Activated CD8-positive, alpha-beta memory T cell treated with anti-CD3 and anti-CD28 coated beads for 4 hours (primary cell): ENCODE data around the gene ANKRD13B.
A peak's percentile ranks its signal among the peaks of the same experiment; 100 is the strongest.

ENCODE experiments used
- DNase-seq, 2 donors: peaks; one replicate each; pipeline ENCODE4 v3.0.0-alpha.2; 2020; ENCODE audit warnings: low read depth in 2 of 2

The ANKRD13B gene

DNA sequence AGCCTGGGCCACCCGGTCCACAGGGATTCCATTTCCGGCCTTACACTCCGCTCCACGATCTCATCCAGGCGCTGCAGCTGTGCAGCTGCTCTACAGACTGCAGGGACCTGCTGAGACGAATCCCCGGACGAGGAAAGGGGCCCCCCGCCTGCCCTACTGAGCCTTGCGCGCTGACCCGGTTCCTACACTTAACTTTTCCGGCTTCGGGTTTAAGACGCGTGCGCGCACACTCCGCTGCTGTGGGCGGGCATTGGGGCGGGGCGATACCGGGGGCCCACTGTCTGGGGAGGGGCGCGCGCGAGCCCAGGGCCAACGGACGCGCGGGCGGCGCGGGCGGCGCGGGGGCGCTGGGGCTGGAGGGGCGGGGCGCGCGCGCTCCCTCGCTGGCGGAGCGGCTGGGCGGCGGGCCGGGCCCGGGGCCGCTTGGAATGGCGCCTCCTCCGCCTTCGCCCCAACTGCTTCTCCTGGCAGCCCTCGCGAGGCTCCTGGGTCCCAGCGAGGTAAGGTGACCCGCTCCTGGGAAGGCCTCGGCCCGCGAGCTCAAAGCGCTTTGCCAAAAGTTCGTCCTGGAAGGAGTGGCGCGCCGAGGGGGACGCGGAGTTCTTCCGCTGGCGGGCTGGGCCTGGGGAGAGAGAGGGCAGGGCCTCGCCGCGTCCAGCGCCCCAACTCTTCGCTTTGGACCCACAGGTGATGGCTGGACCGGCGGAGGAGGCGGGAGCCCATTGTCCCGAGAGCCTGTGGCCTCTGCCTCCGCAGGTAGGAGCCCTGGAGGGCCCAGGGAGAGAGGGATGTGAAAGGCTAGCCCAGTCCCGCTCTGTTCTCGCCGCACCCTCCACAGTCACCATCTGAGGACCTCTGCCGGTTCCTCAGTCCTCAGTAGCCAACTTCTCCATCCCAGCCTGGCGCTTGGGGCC lies 24.3 kb upstream of the ANKRD13B start, which contains the start of gene TP53I13:
Gene TP53I13 (plus strand): TSS at position 371 of the 914 bp plus-strand sequence. CDS start 58 bp downstream, at position 429.
- peak; percentile 84 for DNase-seq

DNA sequence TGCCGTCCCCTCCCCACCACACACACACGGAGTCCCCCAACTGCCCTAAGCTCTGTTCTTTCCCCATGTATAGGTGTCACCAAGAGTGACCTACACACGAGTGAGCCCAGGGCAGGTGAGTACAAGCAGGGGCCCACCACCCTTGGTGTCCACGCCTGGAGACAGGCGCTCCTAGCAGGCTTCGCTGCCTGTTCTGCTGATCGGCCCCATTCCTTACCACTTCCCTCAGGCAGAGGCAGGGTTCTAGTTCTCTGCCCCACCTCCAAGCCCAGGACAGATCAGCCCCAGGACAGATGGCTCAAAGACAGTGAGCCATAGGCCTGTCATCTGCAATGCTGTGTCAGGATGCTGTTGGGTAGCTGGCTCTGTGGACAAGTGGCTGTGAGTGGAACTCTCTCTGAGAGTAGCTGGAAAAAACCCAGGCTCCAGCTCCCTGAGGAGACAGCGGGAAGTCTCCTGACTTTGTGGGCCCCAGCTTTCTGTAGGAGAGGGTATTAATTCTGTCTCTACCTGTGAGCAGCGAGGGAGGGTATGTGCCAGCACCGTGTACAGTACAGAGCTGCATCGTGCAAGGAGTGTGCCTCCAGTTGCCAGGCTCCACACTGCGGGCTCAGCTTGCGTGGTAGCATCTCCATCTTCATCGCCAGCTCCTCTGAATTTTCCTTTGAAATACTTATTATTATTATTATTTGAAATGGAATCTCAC lies 23.5 kb upstream of the ANKRD13B start:
- no peak for DNase-seq

DNA sequence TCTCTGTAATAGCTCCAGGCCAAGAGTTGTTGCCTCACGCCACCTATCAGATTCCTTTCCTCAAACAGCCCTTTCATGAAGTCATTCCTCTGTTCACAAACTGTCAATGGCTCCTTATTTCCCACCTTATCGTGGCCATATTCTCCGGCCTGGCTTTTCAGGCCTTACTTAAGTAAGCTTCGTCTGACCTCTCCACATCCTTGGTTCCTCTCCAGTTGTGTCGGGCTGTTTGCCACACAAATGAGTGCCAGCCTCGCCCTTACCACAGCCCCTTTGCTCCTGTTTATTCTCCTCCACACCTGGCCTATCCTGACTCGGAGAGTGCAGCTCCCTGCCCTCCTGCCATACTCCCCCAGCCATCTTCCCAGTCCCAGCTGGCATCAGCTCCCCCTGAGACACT lies 22.4 kb upstream of the ANKRD13B start:
- DNase-seq, result no peak

DNA sequence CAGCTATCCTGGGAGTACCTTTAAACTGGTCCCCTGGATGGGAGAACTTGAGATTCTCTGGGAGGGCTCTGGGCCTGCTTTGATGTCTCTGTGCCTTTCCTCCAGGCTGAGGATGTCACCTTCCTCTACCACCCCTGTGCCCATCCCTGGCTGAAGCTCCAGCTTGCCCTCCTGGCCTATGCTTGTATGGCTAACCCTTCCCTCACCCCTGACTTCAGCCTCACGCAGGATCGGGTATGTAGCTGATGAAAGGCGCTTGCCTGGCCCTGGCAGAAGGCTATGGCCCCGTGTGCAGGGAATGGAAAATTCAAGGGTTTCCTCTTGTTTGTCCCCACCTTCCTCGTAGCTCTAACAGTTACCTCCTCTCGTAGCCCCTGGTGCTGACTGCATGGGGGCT lies 21.4 kb upstream of the ANKRD13B start:
- no peak for DNase-seq

DNA sequence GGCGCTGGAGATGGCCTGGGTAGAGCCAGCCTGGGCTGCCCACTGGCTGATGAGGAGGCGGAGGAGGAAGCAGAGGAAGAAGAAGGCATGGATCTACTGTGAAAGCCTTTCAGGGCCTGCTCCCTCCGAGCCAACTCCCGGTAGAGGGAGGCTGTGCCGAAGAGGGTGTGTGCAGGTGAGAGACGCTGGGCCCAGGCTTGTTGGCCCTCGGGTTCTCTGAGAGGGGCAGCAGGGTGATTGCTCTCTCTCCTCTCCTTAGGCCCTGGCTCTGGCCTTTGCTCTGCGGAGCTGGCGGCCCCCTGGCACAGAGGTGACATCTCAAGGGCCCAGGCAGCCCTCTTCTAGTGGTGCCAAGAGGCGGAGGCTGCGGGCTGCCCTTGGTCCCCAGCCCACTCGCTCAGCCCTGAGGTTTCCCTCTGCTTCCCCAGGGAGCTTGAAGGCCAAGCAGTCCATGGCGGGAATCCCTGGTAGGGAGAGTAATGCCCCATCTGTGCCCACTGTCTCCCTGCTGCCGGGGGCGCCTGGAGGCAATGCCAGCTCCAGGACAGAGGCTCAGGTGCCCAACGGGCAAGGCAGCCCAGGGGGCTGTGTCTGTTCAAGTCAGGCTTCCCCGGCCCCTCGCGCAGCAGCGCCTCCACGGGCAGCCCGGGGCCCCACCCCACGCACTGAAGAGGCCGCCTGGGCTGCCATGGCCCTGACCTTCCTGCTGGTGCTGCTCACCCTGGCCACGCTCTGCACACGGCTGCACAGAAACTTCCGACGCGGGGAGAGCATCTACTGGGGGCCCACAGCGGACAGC lies 20.9 kb upstream of the ANKRD13B start:
- DNase-seq, result no peak

DNA sequence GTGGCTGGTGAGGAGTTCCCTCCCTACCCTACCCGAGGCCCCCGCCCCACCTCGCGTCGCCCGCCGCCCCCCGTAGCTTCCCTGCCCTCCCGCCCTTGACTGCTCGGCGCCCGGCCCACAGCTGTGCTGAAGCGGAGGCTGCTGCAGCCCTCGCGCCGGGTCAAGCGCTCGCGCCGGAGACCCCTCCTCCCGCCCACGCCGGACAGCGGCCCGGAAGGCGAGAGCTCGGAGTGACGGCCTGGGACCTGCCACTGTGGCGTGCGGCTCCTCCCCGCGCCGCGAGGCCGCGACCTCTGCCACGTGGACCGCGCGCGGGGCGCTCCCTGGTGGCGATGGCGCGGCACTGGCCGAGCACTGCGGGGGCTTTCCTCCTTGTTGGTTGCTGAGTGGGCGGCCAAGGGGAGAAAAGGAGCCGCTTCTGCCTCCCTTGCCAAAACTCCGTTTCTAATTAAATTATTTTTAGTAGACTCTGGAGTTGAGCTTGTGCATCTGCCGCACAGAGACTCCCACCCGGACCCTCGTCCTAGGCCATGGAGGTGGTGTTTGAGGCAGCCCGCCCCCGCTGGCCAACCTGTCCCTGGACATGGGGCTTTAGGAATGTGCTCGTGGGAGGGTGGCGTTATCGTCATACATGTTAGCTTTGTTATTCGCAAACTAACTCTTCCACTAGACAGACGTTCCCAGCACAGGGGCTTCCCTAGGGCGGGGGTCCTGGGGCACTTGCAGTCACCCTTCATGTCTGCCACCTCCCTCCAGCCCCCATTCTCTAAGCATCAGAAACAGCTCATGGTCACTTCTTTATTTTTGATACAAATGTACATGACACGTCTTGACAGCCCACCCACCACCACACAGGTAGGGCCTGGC lies 20.0 kb upstream of the ANKRD13B start:
- peak in 1 of 2 donors; percentile 48 for DNase-seq

DNA sequence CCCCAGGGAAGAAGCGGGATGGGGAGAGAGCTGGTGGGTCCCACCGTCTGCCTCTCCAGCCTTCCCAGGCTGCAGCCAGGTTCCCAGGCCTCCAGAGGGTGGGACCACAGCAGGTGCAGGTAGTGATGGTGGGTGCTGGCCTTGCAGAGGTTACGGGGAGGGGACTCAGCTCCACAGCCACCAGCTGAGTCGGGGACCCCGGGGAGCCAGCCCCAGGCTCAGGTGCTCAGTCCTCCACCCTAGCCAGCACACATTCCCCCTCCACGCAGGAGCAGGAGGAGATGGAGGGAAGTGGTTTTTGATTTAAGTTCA lies 19.4 kb upstream of the ANKRD13B start:
- DNase-seq, result no peak

DNA sequence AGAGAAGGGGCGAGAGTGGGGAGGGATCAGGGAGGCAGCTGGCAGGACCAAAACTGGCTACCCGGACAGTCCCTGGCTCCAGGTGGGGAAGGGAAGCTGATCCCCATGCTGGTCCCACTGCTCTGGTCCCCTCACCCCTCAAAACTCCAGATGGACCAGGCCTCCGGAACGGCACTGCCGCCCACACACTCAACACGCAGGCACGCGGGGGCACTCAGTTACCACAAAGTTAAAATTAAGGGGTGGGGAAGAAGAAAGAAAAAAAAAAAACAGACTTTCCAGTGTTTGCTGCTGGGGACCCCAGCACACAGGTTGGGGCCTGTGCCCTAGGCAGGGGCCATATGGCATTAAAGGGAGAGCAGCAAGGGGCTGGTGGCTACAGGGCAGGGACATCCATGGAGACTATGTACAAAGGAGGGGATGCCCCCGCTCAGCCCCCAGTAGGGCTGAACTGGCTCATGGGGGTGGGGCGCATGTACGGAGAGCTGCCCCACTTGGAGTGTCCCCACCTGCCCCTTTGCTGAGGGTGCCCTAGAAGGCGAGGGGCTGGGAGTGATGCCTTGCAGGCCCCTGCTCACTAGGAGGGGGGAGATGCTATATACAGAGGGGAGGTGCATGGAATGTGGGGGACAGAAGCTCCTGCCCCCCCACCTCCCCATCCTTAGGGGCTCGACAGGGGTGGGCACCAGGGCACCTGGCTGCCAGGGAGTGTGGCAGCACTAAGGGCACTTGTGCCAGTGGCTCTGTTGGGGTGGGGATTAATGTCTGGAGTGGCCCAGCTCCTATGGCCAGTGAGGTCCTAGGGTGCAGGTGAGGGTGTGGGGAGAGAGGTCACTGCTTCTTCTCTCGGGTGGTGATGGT lies 18.8 kb upstream of the ANKRD13B start:
- DNase-seq, result no peak

DNA sequence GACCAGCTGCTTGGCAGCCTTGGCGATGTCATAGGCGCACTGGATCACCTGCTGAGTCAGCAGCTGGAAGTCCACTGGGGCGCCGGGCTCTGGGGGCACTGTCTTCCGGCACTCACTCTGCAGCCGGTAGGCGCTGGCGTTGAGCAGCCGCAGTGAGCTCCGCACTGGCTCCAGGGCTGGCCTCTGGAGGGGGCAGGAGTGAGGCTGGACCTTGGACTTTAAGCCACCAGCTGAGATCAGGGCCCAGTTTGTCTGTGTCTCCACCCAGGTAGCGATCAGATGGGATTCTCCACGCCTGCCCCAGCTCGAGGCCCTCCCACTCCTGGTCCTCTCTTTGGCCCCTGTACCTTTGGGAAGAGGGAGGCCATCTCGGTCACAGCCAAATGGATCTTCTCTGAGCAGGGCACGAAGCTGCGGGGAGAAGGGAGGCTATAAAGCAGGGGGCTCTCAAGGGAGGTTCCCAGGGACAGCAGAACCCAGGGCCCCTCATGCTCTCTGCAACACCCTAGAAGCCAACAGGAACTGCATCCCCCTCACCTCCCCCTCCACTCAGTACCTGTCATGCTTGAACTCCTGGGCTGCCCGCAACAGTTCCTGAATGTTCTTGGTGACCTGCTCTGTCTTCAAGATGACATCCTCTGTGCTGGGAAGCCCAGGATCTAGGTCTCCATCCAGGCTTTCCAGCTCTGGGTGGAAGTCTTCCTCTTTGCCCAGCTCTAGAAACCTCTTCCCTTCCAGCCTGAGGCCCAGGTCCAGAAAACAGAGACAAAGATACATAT lies 18.0 kb upstream of the ANKRD13B start:
- DNase-seq, result no peak

DNA sequence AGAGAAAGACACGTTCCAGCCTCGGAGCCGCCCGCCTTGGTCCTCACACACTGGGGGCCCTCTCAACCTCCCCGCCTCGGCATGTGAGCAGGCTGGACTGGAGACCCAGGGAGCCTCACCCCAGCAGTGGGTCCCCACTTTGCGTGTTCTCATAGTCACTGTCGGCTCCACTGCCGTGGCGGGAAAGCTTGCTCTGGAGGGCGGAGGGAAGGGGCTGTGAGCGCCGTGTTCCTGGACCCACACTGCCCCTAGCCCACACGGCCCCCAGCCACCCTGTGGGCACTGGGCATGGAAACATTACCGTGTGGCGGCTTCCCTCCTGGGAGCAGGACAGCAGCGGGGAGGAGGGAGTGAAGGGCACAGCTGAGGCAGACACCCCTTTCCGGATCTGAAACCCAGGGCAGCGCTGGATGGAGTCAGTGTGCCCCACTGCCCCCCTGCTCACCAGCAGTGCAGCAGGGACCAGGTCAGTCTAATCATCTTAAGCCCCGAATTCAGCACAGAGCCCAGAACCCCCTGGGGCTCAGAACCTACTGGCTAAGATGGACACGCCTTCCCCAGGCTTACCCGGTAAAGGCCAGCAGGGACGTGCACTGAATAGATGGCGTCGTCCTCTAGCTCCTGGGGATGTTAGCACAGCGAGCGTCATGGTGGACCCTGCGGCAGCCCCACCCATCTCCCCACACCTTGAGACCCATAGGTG lies 17.3 kb upstream of the ANKRD13B start:
- DNase-seq, result no peak

DNA sequence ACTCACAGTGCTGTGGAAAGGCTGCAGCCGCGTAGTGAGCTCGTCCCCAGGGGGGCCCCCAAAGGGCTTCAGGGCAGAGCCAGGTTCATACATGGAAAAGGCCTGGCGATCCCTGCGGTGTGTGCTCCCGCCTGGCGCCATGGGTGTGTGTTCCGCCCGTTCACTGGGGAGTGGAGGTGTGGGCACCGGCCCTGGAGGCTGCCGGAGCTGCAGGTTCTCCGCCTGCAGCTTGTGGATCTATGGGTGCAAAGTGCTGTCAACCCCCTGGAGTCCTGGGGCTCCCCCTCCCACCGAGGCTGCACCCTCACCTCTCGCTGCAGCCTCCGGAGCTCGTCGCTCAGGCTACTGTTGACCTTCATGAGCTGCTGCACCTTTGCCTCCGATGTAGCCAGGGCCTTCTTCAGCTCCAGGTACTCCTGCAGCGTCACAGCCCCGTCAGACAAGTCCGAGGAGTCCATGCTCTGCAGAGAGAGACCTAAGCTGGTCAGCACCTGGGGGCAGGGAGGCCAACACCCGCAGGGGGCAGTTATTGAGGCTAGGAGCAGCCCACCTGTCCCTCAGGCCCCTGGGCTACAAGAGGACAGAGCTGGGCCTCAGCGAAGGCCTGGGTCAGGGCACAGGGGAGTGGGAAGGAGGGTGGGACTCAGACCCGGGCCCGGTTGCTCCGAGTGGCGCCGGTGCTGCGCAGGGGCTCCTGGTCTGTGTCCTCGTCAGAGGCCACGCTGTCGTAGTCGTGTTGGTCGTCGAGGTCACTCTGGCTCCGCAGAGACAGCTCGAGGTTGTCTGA lies 16.5 kb upstream of the ANKRD13B start:
- DNase-seq, result no peak

DNA sequence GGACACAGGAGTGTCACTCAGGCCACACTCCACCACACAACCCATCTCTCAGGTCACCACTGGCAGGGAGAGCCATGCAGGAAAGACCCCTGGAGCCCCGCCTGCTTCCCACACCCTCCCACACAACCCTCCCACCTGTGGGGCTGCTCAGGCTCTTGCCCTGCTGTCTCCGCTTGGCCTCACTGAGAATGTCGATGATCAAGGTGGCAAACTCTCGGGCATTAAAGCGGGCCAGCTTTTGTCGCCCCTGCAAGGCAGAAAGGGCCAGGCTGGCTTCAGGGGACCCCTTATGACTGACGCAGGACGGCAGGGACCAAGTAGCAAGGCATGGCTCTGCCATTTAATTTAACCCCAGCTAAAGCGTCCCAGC lies 15.9 kb upstream of the ANKRD13B start:
- DNase-seq, result no peak

DNA sequence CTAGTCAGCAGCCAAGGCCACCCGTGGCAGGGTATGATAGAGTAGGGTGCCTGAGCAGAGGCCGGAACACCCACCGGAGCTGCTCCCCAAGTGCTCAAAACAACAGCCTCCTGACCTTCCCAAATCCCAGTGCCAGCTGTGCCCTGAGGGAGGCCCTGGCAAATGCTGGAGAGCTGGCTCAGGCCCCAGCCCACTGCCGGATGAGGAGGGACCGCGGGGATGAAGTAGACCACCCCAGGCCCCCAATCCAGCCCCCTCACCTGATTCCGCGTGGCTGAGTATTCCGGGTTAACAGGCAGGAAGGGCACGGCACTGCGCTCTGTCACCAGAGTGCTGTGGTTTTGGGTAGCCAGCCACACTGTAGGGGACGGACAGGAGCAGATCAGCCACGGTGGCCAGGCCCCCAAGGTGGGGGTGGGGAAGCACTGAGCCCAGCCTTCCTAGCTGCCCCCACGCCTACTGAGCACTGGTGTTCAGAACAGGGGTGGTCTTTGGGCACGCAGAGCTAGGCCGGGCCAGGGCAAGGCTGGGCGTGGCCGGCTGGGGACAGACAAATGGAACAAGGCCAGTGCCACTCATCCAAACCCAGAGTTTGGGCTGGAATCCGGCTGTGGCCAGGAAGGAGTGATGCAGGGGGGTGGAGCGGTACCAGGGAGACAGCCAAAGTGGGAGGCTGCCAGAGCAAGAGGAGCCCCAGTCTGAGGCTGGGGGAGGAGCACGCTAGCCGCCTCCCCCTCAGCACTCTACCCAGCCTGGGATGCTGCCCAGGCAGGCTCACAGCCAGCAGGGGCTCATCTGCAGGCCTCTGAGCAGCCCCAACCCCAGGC lies 15.3 kb upstream of the ANKRD13B start:
- DNase-seq, result no peak

DNA sequence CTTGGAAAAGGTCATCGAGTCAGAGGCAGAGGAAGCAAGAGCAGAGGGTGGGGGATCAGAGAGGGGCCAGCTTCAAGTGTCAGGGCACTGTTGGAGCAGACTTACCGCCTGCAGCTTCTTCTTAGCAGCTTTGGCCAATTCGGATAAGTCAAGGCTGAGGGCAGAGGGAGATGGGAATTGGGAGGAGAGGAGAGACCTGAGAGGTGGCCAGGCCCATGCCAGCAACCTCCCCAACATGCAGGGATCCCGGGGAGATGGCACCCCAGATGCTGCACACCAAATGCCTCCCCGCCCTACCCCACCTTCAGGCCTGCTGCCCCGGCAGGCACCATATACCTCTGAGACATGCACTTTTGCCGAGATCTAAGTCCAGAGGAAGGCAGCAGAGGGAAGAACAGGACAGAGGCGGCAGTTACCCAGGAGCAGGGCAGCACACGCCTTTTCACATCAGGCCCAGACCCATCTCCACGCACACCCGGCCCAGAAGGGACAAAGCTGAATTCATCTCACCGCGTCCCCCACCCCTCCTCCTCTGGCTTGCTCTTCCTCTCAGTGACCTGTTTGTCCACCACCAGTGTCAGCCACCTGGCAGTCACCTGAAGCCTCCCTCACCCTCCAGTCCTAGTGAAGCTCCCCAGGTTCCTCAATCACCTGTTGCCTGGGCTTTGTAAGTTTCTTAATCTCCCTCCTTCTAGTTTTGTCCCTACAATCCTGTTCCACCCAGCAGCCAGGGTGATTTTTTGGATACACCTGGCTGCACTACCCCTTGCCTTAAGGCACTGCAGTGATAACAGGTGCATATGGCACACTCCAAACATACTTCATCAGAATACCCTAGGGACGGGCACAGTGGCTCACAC lies 14.1 kb upstream of the ANKRD13B start:
- DNase-seq, result no peak

DNA sequence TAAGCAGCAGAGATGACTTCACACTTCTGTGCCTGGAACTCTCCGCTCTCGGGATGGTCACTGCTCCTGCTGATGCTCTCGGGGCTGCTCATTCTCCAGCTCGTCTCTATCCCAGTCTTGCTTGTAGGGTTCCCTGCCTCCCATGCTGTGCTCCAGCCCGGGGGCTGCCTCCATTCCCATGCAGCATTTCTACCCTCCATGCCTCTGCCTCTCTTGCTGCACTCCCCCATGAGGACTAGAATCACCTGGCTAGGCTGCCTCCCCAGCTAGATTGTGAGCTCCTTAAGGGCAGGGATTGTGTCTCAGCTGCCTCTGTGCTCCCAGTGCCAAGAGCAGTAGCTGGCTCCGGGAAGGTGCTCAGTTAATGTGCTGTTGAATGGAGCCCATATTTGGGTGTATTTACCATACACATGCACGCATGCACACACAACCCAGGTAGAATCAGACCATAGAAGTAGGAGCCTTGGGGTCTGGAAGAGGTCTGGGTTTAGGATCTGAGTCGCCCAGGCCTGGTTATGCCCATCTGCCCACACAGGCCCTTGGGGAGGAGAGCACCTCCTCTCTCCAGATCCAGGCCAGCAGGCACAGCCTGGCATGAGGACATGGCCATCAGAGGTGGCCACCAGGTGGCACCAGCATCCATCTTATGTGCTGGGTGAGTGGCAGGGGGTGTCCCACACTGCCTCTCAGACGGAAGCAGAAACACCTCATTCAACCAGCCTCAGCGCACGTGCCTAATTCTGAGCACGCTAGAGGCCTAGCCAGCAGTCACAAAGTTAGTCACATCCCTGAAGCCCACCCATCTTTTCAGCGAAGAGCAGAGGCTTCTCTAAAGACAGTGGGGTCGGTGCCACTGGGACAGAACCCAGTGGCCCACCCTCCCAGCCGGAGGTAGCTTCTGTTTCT lies 12.8 kb upstream of the ANKRD13B start:
- DNase-seq, result peak; percentile 80 to 81
